Stimulated activated CD8-positive, alpha-beta memory T cell treated with anti-CD3 and anti-CD28 coated beads, Interleukin-7, amount 100 ng/mL, for 4 hours (primary cell): ENCODE data around the gene RAB26.
"Not testable (repeated sequence)": the region's sequence is repeated elsewhere in the genome, so short reads cannot be mapped to it uniquely, and the experiment has no call there.

ENCODE experiments used
- DNase-seq, 2 donors: peaks; one replicate each; pipeline ENCODE4 v3.0.0-alpha.2; 2020; ENCODE audit warnings: low read depth in 2 of 2

The RAB26 gene

GRCh38 chr16:2117341-2117740 lies 31.1 kb upstream of the RAB26 start:
- DNase-seq: not testable (repeated sequence)

- not testable (repeated sequence) for DNase-seq
Observed at GRCh38 chr16:2117960-2118722, 30.3 kb upstream of the RAB26 start.

GRCh38 chr16:2121325-2121724 lies 27.1 kb upstream of the RAB26 start:
- not testable (repeated sequence) for DNase-seq

GRCh38 chr16:2121853-2122252 lies 26.6 kb upstream of the RAB26 start:
- DNase-seq: no peak

GRCh38 chr16:2122429-2122828 lies 26.0 kb upstream of the RAB26 start:
- no peak for DNase-seq

- DNase-seq: not testable (repeated sequence)
Observed at GRCh38 chr16:2122934-2123683, 25.3 kb upstream of the RAB26 start.

- not testable (repeated sequence) for DNase-seq
Observed at GRCh38 chr16:2123706-2124376, 24.6 kb upstream of the RAB26 start.

- not testable (repeated sequence) for DNase-seq
Observed at GRCh38 chr16:2124377-2124693, 24.1 kb upstream of the RAB26 start.

GRCh38 chr16:2124694-2125444 lies 23.6 kb upstream of the RAB26 start:
- DNase-seq: not testable (repeated sequence)

- not testable (repeated sequence) for DNase-seq
Observed at GRCh38 chr16:2125609-2126008, 22.8 kb upstream of the RAB26 start.

- not testable (repeated sequence) for DNase-seq
Observed at GRCh38 chr16:2126161-2126743, 22.2 kb upstream of the RAB26 start.

- not testable (repeated sequence) for DNase-seq
Observed at GRCh38 chr16:2126928-2127556, 21.4 kb upstream of the RAB26 start.

- not testable (repeated sequence) for DNase-seq
Observed at GRCh38 chr16:2127630-2128280, 20.7 kb upstream of the RAB26 start.

GRCh38 chr16:2129251-2129650 lies 19.2 kb upstream of the RAB26 start:
- not testable (repeated sequence) for DNase-seq

- DNase-seq: not testable (repeated sequence)
Observed at GRCh38 chr16:2129890-2130447, 18.5 kb upstream of the RAB26 start.

GRCh38 chr16:2133797-2134196 lies 14.6 kb upstream of the RAB26 start:
- DNase-seq: not testable (repeated sequence)

GRCh38 chr16:2135071-2135470 lies 13.4 kb upstream of the RAB26 start:
- DNase-seq: not testable (repeated sequence)

GRCh38 chr16:2135770-2136490 lies 12.5 kb upstream of the RAB26 start, which contains the start of gene PKD1:
Gene PKD1 (minus strand): TSS chr16:2135898. CDS start chr16:2135689, 209 bp downstream.
- DNase-seq: peak; percentile 93 to 96
